Measurements from ENCODE around the gene CRABP1. TPM values are rescaled to one million over a fixed set of nuclear protein-coding genes. Genes with fewer than 3 reads are reported as not detected.

The CRABP1 gene
- polyA plus RNA-seq, 3 donors: not detected

GRCh38 chr15:78329625-78330024 lies 10.5 kb upstream of the CRABP1 start:
- no peak for TF ChIP-seq CTCF (IDR thresholded peaks at IDR 0.05)

GRCh38 chr15:78334845-78335244 lies 5.3 kb upstream of the CRABP1 start:
- Mint-ChIP-seq H3K4me1 (no peaks in the 10 kb centered on the region), H3K4me3 (no peak overlapping the region), H3K36me3 (no peaks in the 10 kb centered on the region), H3K9me3 (peaks cover 0 to 3% (median 0%) of the 10 kb centered on the region in 7 donors), H3K27ac (no peak overlapping the region), H3K27me3 (ENCODE audit: low read depth in 3 of 3) (peaks cover 22 to 27% (median 24%) of the 10 kb centered on the region in 3 donors)
- Histone ChIP-seq H4K20me1 (ENCODE audit: insufficient read depth, low read length) (no peaks in the 10 kb centered on the region), H3K27me3 (ENCODE audit: control insufficient read depth in 2 of 2, insufficient read depth in 2 of 2, low read length in 2 of 2) (peaks cover 12 to 22% of the 10 kb centered on the region in 2 donors), H3K79me2 (ENCODE audit: insufficient read depth, low read length) (no peaks in the 10 kb centered on the region), H3K4me2 (replicated peaks; ENCODE audit: extremely low read depth, low read length, poor library complexity, severe bottlenecking) (no peak overlapping the region), H3K4me1 (ENCODE audit: control insufficient read depth in 1 of 2, insufficient read depth in 2 of 2, low read length in 2 of 2) (peaks cover 0 to under 1% of the 10 kb centered on the region in 2 donors), H2AFZ (ENCODE audit: insufficient read depth, low read depth, low read length, poor library complexity, severe bottlenecking) (no peak overlapping the region), H3K9me3 (replicated peaks in 1 of 2; ENCODE audit: control insufficient read depth in 1 of 2, insufficient read depth in 1 of 2, low read length in 2 of 2) (no peaks in the 10 kb centered on the region), H3K27ac (ENCODE audit: low read depth in 1 of 2, low read length in 2 of 2) (no peak overlapping the region), H3K36me3 (replicated peaks in 1 of 2; ENCODE audit: control insufficient read depth in 1 of 2, insufficient read depth in 2 of 2, low read length in 2 of 2) (no peaks in the 10 kb centered on the region), H3K9ac (ENCODE audit: insufficient read depth, low read length, poor library complexity, severe bottlenecking) (no peak overlapping the region), H3K4me3 (replicated peaks in 1 of 3; ENCODE audit: low read depth in 2 of 3, low read length in 3 of 3) (no peak overlapping the region)
- WGBS (ENCODE audit: insufficient coverage): 96% methylated on average over 3 of the region's 3 CpGs
- TF ChIP-seq CTCF (IDR thresholded peaks at IDR 0.05): no peak
- no peak for DNase-seq
- intact Hi-C loops (cut with micrococcal nuclease): no loop called here

More at GRCh38 chr15:78329625-78330024, 10.5 kb upstream of the CRABP1 start:
- Histone ChIP-seq H3K27me3 (ENCODE audit: control insufficient read depth in 2 of 2, insufficient read depth in 2 of 2, low read length in 2 of 2) (no peaks in the 10 kb centered on the region), H3K4me3 (replicated peaks in 1 of 3; ENCODE audit: low read depth in 2 of 3, low read length in 3 of 3) (no peak overlapping the region), H3K4me2 (replicated peaks; ENCODE audit: extremely low read depth, low read length, poor library complexity, severe bottlenecking) (no peak overlapping the region), H3K9me3 (replicated peaks in 1 of 2; ENCODE audit: control insufficient read depth in 1 of 2, insufficient read depth in 1 of 2, low read length in 2 of 2) (no peaks in the 10 kb centered on the region), H4K20me1 (ENCODE audit: insufficient read depth, low read length) (no peaks in the 10 kb centered on the region), H3K9ac (ENCODE audit: insufficient read depth, low read length, poor library complexity, severe bottlenecking) (no peak overlapping the region), H3K27ac (ENCODE audit: low read depth in 1 of 2, low read length in 2 of 2) (no peak overlapping the region), H2AFZ (ENCODE audit: insufficient read depth, low read depth, low read length, poor library complexity, severe bottlenecking) (no peak overlapping the region), H3K4me1 (ENCODE audit: control insufficient read depth in 1 of 2, insufficient read depth in 2 of 2, low read length in 2 of 2) (peaks cover 3 to 5% of the 10 kb centered on the region in 2 donors), H3K36me3 (replicated peaks in 1 of 2; ENCODE audit: control insufficient read depth in 1 of 2, insufficient read depth in 2 of 2, low read length in 2 of 2) (no peaks in the 10 kb centered on the region), H3K79me2 (ENCODE audit: insufficient read depth, low read length) (no peaks in the 10 kb centered on the region)
- intact Hi-C loops (cut with micrococcal nuclease): no loop called here
- Mint-ChIP-seq H3K36me3 (no peaks in the 10 kb centered on the region), H3K4me1 (peaks cover 7% of the 10 kb centered on the region), H3K27ac (no peak overlapping the region), H3K27me3 (ENCODE audit: low read depth in 3 of 3) (peaks cover 0 to 4% (median 2%) of the 10 kb centered on the region in 3 donors), H3K9me3 (no peaks in the 10 kb centered on the region), H3K4me3 (no peak overlapping the region)
- WGBS (ENCODE audit: insufficient coverage): 36% methylated on average over 4 of the region's 4 CpGs
- DNase-seq: no peak
